Measurements from ENCODE around the gene MAX. TPM values are rescaled to one million over a fixed set of nuclear protein-coding genes. Genes with fewer than 3 reads are reported as not detected.

The MAX gene
- total and polyA plus RNA-seq, 9 of the 15 experiments (the other 6 are each of a cell fraction or from before 2014, with no cell fraction given): 15.4 to 96.5 (median 51.6) TPM

DNA sequence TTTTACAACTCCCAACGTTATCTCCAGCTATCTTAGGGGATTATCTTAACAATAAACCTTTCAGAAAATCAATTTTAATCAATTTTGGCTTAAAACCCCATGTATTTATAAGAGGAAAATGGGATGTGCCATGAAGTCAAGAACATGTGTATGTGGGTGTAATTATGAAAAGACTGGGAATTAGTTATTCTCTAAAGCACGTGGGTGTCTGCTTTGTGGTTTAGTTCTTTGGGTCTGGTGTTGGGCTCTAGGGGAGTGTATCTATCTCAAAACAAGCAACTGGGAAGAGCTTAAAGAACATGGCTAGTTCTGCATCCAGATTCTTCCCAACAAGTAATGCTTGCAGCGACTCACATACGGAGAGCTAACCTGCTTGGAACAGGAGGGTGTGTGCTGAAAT, 40.1 kb upstream of the MAX start:
- Histone ChIP-seq H3K9me3 (replicated peaks; ENCODE audit: control insufficient read depth, insufficient read depth, low read depth, low read length) (no peaks in the 10 kb centered on the region), H3K9me1 (ENCODE audit: control insufficient read depth, insufficient read depth, low read length) (no peaks in the 10 kb centered on the region), H3K27ac (ENCODE audit: extremely low read depth, low read depth, low read length) (no peak overlapping the region), H3K9ac (ENCODE audit: insufficient read depth in 1 of 2, low read depth in 2 of 2, low read length in 2 of 2) (no peak overlapping the region), H4K20me1 (replicated peaks; ENCODE audit: control insufficient read depth, insufficient read depth, low read length) (no peaks in the 10 kb centered on the region), H3K27me3 (ENCODE audit: control insufficient read depth in 2 of 2, insufficient read depth in 2 of 2, low read length in 2 of 2) (no peaks in the 10 kb centered on the region), H3K4me3 (no peak overlapping the region), H3K36me3 (ENCODE audit: control insufficient read depth, insufficient read depth, low read length) (no peaks in the 10 kb centered on the region), H2AFZ (ENCODE audit: low read depth, low read length) (no peak overlapping the region), H3K79me2 (ENCODE audit: control insufficient read depth, insufficient read depth, low read length) (no peaks in the 10 kb centered on the region), H3K4me1 (replicated peaks in 1 of 2; ENCODE audit: control insufficient read depth in 2 of 2, insufficient read depth in 2 of 2, low read length in 2 of 2) (peaks cover 4 to 5% of the 10 kb centered on the region in 2 experiments; a peak in 2 of 5 replicates), H3K4me2 (ENCODE audit: insufficient read depth, low read length) (no peak overlapping the region)
- ChIA-PET POLR2A (interaction anchor here (0.9 kb wide), 1 partner anchor 26 kb away, joined by 4 read pairs; no protein-coding TSS in a partner anchor), CTCF (ENCODE audit: low intra/inter-chr PET ratio) (no interaction called here)
- intact Hi-C loops (cut with micrococcal nuclease) (no loop called here), in situ Hi-C loops (cut with MboI) (no loop called here)
- FAIRE-seq (no peak), ATAC-seq (no peak), DNase-seq (ENCODE audit: extremely low read depth in 1 of 4, low spot score in 3 of 4) (no peak)
- whole genome bisulfite sequencing (ENCODE audit: insufficient coverage, low coverage, missing lambda C conversion rate): 19% methylated on average over 4 of the region's 4 CpGs
- BruUV-seq (replicated peaks): no TSS peak
- TF ChIP-seq EWSR1 (IDR thresholded peaks at IDR 0.05; ENCODE audit: borderline replicate concordance, low read depth, partially characterized antibody) (no peak), MAZ (CRISPR knock-in tag; conservative IDR thresholded peaks at IDR 0.05 in 1 of 2, IDR thresholded peaks at IDR 0.05 in 1 of 2) (no peak), TBP (optimal IDR thresholded peaks at IDR 0.05; ENCODE audit: low read depth, low read length) (no peak), ARNT (IDR thresholded peaks at IDR 0.05) (no peak), SMARCE1 (IDR thresholded peaks at IDR 0.05) (no peak), ZKSCAN1 (IDR thresholded peaks at IDR 0.05; ENCODE audit: low read depth, low read length) (no peak)
- TF ChIP-seq, protein P1, sequence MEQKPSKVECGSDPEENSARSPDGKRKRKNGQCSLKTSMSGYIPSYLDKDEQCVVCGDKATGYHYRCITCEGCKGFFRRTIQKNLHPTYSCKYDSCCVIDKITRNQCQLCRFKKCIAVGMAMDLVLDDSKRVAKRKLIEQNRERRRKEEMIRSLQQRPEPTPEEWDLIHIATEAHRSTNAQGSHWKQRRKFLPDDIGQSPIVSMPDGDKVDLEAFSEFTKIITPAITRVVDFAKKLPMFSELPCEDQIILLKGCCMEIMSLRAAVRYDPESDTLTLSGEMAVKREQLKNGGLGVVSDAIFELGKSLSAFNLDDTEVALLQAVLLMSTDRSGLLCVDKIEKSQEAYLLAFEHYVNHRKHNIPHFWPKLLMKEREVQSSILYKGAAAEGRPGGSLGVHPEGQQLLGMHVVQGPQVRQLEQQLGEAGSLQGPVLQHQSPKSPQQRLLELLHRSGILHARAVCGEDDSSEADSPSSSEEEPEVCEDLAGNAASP (IDR thresholded peaks at IDR 0.05): no peak
- TF ChIP-seq, protein P2, sequence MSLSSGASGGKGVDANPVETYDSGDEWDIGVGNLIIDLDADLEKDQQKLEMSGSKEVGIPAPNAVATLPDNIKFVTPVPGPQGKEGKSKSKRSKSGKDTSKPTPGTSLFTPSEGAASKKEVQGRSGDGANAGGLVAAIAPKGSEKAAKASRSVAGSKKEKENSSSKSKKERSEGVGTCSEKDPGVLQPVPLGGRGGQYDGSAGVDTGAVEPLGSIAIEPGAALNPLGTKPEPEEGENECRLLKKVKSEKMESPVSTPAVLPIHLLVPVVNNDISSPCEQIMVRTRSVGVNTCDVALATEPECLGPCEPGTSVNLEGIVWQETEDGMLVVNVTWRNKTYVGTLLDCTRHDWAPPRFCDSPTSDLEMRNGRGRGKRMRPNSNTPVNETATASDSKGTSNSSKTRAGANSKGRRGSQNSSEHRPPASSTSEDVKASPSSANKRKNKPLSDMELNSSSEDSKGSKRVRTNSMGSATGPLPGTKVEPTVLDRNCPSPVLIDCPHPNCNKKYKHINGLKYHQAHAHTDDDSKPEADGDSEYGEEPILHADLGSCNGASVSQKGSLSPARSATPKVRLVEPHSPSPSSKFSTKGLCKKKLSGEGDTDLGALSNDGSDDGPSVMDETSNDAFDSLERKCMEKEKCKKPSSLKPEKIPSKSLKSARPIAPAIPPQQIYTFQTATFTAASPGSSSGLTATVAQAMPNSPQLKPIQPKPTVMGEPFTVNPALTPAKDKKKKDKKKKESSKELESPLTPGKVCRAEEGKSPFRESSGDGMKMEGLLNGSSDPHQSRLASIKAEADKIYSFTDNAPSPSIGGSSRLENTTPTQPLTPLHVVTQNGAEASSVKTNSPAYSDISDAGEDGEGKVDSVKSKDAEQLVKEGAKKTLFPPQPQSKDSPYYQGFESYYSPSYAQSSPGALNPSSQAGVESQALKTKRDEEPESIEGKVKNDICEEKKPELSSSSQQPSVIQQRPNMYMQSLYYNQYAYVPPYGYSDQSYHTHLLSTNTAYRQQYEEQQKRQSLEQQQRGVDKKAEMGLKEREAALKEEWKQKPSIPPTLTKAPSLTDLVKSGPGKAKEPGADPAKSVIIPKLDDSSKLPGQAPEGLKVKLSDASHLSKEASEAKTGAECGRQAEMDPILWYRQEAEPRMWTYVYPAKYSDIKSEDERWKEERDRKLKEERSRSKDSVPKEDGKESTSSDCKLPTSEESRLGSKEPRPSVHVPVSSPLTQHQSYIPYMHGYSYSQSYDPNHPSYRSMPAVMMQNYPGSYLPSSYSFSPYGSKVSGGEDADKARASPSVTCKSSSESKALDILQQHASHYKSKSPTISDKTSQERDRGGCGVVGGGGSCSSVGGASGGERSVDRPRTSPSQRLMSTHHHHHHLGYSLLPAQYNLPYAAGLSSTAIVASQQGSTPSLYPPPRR (CRISPR knock-in tag; IDR thresholded peaks at IDR 0.05; ENCODE audit: borderline replicate concordance): no peak
- TF ChIP-seq, protein P3, sequence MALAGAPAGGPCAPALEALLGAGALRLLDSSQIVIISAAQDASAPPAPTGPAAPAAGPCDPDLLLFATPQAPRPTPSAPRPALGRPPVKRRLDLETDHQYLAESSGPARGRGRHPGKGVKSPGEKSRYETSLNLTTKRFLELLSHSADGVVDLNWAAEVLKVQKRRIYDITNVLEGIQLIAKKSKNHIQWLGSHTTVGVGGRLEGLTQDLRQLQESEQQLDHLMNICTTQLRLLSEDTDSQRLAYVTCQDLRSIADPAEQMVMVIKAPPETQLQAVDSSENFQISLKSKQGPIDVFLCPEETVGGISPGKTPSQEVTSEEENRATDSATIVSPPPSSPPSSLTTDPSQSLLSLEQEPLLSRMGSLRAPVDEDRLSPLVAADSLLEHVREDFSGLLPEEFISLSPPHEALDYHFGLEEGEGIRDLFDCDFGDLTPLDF (CRISPR knock-in tag; IDR thresholded peaks at IDR 0.05): no peak
- TF ChIP-seq, protein P4, sequence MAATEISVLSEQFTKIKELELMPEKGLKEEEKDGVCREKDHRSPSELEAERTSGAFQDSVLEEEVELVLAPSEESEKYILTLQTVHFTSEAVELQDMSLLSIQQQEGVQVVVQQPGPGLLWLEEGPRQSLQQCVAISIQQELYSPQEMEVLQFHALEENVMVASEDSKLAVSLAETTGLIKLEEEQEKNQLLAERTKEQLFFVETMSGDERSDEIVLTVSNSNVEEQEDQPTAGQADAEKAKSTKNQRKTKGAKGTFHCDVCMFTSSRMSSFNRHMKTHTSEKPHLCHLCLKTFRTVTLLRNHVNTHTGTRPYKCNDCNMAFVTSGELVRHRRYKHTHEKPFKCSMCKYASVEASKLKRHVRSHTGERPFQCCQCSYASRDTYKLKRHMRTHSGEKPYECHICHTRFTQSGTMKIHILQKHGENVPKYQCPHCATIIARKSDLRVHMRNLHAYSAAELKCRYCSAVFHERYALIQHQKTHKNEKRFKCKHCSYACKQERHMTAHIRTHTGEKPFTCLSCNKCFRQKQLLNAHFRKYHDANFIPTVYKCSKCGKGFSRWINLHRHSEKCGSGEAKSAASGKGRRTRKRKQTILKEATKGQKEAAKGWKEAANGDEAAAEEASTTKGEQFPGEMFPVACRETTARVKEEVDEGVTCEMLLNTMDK (IDR thresholded peaks at IDR 0.05; ENCODE audit: borderline replicate concordance, insufficient read depth, low read depth, low read length, poor library complexity, severe bottlenecking): no peak

Measured in K562 (cell line).